ENCODE measurements around the gene SORCS2.

The SORCS2 gene

GRCh38 chr4:7398788-7399439 is 206.6 kb downstream of the SORCS2 start (continued):
- TF ChIP-seq ZNF626 (tag by site-specific recombination; IDR thresholded peaks at IDR 0.05) (no peak), ZNF629 (tag by site-specific recombination; IDR thresholded peaks at IDR 0.05) (no peak), ZNF366 (tag by site-specific recombination; conservative IDR thresholded peaks at IDR 0.05) (no peak), ZNF473 (tag by site-specific recombination; IDR thresholded peaks at IDR 0.05) (no peak), ZNF274 (IDR thresholded peaks at IDR 0.05; ENCODE audit: low read length) (no peak), ZNF274 (tag by site-specific recombination; IDR thresholded peaks at IDR 0.05; ENCODE audit: borderline replicate concordance) (no peak), ZNF16 (tag by site-specific recombination; IDR thresholded peaks at IDR 0.05; ENCODE audit: low read depth) (no peak), ZNF174 (tag by site-specific recombination; IDR thresholded peaks at IDR 0.05) (no peak), YY1 (tag by site-specific recombination; IDR thresholded peaks at IDR 0.05) (no peak), MZF1 (tag by site-specific recombination; IDR thresholded peaks at IDR 0.05; ENCODE audit: borderline replicate concordance) (no peak), ZNF302 (tag by site-specific recombination; IDR thresholded peaks at IDR 0.05; ENCODE audit: low read depth) (no peak), ZNF521 (tag by site-specific recombination; IDR thresholded peaks at IDR 0.05) (no peak), FEZF1 (tag by site-specific recombination; IDR thresholded peaks at IDR 0.05) (no peak)

- Histone ChIP-seq H3K9me3 (ENCODE audit: control insufficient read depth, insufficient read depth, low read depth, low read length) (no peaks in the 10 kb centered on the region), H3K4me3 (ENCODE audit: low read depth, low read length) (no peak overlapping the region), H3K27ac (ENCODE audit: extremely low read depth, low read depth, low read length) (no peak overlapping the region), H3K4me1 (ENCODE audit: control insufficient read depth, insufficient read depth, low read length) (0 out of 2 replicates have a peak, but pooled peaks cover 3% of the 10 kb centered on the region), H3K36me3 (ENCODE audit: control insufficient read depth in 2 of 2, insufficient read depth in 1 of 2, low read length in 2 of 2) (no peaks in the 10 kb centered on the region)
- ChIA-PET CTCF (no interaction called here), POLR2A (no interaction called here)
- TF ChIP-seq ZNF645 (tag by site-specific recombination; IDR thresholded peaks at IDR 0.05) (no peak), ZNF26 (tag by site-specific recombination; IDR thresholded peaks at IDR 0.05) (no peak), ZNF610 (tag by site-specific recombination; IDR thresholded peaks at IDR 0.05; ENCODE audit: borderline replicate concordance) (no peak), SP3 (tag by site-specific recombination; IDR thresholded peaks at IDR 0.05) (no peak), ZNF660 (tag by site-specific recombination; IDR thresholded peaks at IDR 0.05) (no peak), PBX3 (CRISPR knock-in tag; IDR thresholded peaks at IDR 0.05) (no peak), ZNF488 (tag by site-specific recombination; IDR thresholded peaks at IDR 0.05) (no peak), KLF7 (tag by site-specific recombination; IDR thresholded peaks at IDR 0.05; ENCODE audit: borderline replicate concordance) (no peak), OSR2 (tag by site-specific recombination; IDR thresholded peaks at IDR 0.05) (no peak), ZNF501 (tag by site-specific recombination; IDR thresholded peaks at IDR 0.05) (no peak), ZNF558 (tag by site-specific recombination; IDR thresholded peaks at IDR 0.05) (no peak), ZNF16 (tag by site-specific recombination; IDR thresholded peaks at IDR 0.05; ENCODE audit: low read depth) (no peak), ZNF221 (tag by site-specific recombination; IDR thresholded peaks at IDR 0.05; ENCODE audit: borderline replicate concordance) (no peak), ZNF707 (tag by site-specific recombination; IDR thresholded peaks at IDR 0.05) (no peak), ZNF654 (tag by site-specific recombination; IDR thresholded peaks at IDR 0.05; ENCODE audit: low read depth) (no peak), ZNF292 (tag by site-specific recombination; IDR thresholded peaks at IDR 0.05; ENCODE audit: borderline replicate concordance, low read depth) (no peak), ZNF548 (tag by site-specific recombination; IDR thresholded peaks at IDR 0.05) (no peak)
These were observed 207.3 kb downstream of the SORCS2 start for GRCh38 chr4:7399440-7400234.

Data from HEK293 (cell line).